Pancreas (tissue), 10 donors: Measurements from ENCODE around the gene AGAP3. TPM values are rescaled to one million over a fixed set of nuclear protein-coding genes. Genes with fewer than 3 reads are reported as not detected.

ENCODE experiments used
- ATAC-seq, 4 donors: fragments of 200-7000 bp; cut with Tn5 transposase; one replicate each; pipeline versions ENCODE4 v1.8.0 to v1.9.1; 2020; ENCODE audit warnings: mild to moderate bottlenecking in 4 of 4, moderate library complexity in 4 of 4
- DNase-seq, 6 donors: peaks; one replicate each; pipeline ENCODE4 v3.0.0-alpha.2; 2020
- FAIRE-seq: peaks from 2 replicates; lab custom pipeline; 2012; peaks lifted over from hg19 to GRCh38; lab: Jason Lieb, UNC
- H3K27ac ChIP-seq, 4 donors: fragments of 200-600 bp; sonication (generic); 1 replicate in 3 of 4; 2 replicates in 1 of 4; pipeline versions ENCODE4 v1.5.0 to v1.8.0; 2020
- H3K27me3 ChIP-seq, 4 donors: fragments of 200-600 bp; one replicate each; pipeline ENCODE4 v1.8.0; 2021
- H3K36me3 ChIP-seq, 3 donors: fragments of 200-600 bp; sonication (generic) in 1 of 3; one replicate each; pipeline versions ENCODE4 v1.5.0 to v1.8.0; 2020 to 2021
- H3K4me1 ChIP-seq, 3 donors: fragments of 200-600 bp; one replicate each; pipeline ENCODE4 v1.8.0; 2021
- H3K4me3 ChIP-seq, 4 donors: fragments of 200-600 bp; sonication (generic) in 2 of 4; one replicate each; pipeline versions ENCODE4 v1.5.0 to v1.8.0; 2020 to 2021
- H3K9me3 ChIP-seq, 4 donors: fragments of 200-600 bp; one replicate each; pipeline ENCODE4 v1.8.0; 2021
- CTCF ChIP-seq, 4 donors: fragments of 200-600 bp; sonication (generic) in 3 of 4; IDR thresholded peaks; one replicate each; pipeline versions ENCODE4 v1.5.0 to v1.8.0; 2021; ENCODE audit warnings: antibody characterized with exemption in 4 of 4
- WGBS, 2 donors: extraction: QIAGEN DNeasy Blood & Tissue Kit; methylation state at CpG; one replicate each; pipeline ENCODE4 v1.1.7; 2013; 5-methylcytosine and 5-hydroxymethylcytosine counted together
- intact Hi-C, 3 donors: fragments of 100-400 bp; cut with DNase I; formaldehyde crosslinking; loops; one replicate each; pipeline versions ENCODE4 v1.11.1 to v1.14.2; 2022
- polyA plus RNA-seq, 2 donors: library from polyadenylated mRNA; stranded (reverse); fragments of 200-250 nt; gene quantifications; one replicate each; pipeline ENCODE4 v1.2.3, GENCODE V29; 2013
- total RNA-seq, 6 donors: library from RNA; stranded (reverse); fragmentation: NEBNext Ultra II Directional in 4 of 6; extraction: Animal tissue kit (Norgen Biotek cat#: 25700) in 4 of 6; gene quantifications; one replicate each; pipeline versions ENCODE4 v1.2.1 to v1.2.4, GENCODE V29; 2021 to 2023
- donor health status: healthy with polysubstance abuse.
- donor health status: DM: no; HTN: no; CAD: no; lungs with moderate emphysema.
- donor health status: DM: no; HTN: no; CAD: no.
- donor health status: control.
- donor health status: control.
- donor health status: Bipolar disorder and iron deficiency.
- donor health status: DM: yes; HTN: yes; CAD: no.
- donor health status: DM: no; HTN: no; CAD: no.
- donor health status: DM: no; HTN: no; CAD: no.
- donor health status: DM: yes; HTN: yes; CAD: no.

The AGAP3 gene
- total and polyA plus RNA-seq, 8 donors, result 41.5 to 93.9 (median 58.4) TPM

GRCh38 chr7:151060416-151061212 is 25.7 kb upstream of the AGAP3 start:
- Histone ChIP-seq H3K36me3 (peaks cover 0 to 9% (median 5%) of the 10 kb centered on the region in 3 donors), H3K27ac (peak overlapping the region; percentile 42 to 98 (median 93)), H3K4me3 (peak overlapping the region; percentile 69 to 81 (median 78)), H3K27me3 (no peaks in the 10 kb centered on the region), H3K4me1 (peaks cover 24 to 40% (median 24%) of the 10 kb centered on the region in 3 donors), H3K9me3 (no peaks in the 10 kb centered on the region)
- no peak for TF ChIP-seq CTCF (IDR thresholded peaks at IDR 0.05)
- DNase-seq, result peak in 5 of 6 donors; percentile 63 to 86 (median 73)
- FAIRE-seq, result no peak
- intact Hi-C loops, result no loop called here
- WGBS, 2 donors, result 2 to 4% methylated on average over 19 to 21 of the region's 21 CpGs
- ATAC-seq, result peak in 1 of 4 donors; percentile 2

DNA sequence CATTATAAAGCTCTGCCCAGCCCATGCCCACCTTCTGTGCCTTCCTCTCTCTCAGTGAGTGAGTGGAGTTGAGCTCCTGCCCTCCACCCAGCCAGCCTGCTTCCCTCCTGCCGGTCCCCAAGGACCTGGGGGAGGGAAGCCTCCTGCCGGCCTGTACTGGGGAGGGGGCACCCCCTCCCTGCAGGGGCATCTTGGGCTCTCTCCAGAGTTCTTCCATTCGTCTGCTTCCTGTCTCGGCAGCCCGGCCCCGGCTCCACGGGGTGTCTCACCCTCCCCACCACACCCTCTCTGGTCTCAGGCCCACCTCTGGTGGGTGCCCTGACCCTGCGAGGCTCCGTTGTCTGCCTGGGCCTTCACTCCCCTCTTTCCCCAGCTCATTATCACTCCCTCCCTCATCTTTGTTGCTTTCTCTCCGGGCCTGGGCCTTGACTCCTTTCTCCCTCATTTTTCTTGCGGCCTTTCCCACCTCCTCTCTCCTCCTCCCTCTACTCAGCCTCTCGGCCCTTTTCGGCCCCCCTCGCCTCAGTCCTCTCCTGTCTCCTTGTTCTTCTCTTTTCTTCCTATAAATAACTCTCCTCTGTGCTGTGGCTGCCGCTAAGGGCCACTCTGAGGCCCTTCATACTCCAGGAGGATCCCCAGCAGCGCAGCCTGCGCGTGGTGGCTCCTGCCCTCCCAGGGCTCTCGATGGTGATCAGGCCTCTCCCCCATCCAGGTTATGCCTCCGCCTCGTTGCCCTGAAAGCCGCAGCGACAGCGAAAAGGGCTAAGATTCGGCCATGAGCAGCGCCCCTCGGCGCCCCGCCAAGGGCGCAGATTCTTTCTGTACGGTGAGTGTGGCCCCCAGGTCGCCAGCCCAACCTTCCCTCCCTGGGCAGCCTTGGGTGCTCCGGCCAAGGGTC is 24.8 kb upstream of the AGAP3 start:
- peak overlapping the region in 2 of 4 donors; percentile 45 to 81 for H3K4me3 ChIP-seq
- FAIRE-seq (no peak), DNase-seq (peak in 2 of 6 donors; percentile 68 to 82), ATAC-seq (no peak)
- intact Hi-C loops, result no loop called here
- 47% methylated on average over 33 of the region's 33 CpGs for WGBS, 2 donors
- H3K36me3 ChIP-seq, result peaks cover 0 to 13% (median 7%) of the 10 kb centered on the region in 3 donors
- peak overlapping the region in 2 of 4 donors; percentile 97 to 98 for H3K27ac ChIP-seq
- H3K4me1 ChIP-seq, result peaks cover 23 to 40% (median 24%) of the 10 kb centered on the region in 3 donors
- TF ChIP-seq CTCF (IDR thresholded peaks at IDR 0.05), result no peak
- H3K27me3 ChIP-seq, result no peaks in the 10 kb centered on the region
- no peaks in the 10 kb centered on the region for H3K9me3 ChIP-seq

GRCh38 chr7:151062111-151062398 is 24.2 kb upstream of the AGAP3 start:
- no peak for TF ChIP-seq CTCF (IDR thresholded peaks at IDR 0.05)
- DNase-seq, result peak in 1 of 6 donors; percentile 53
- intact Hi-C loops, result no loop called here
- H3K4me3 ChIP-seq, result peak overlapping the region in 2 of 4 donors; percentile 45 to 54
- ATAC-seq, result no peak
- peak overlapping the region in 2 of 4 donors; percentile 97 to 98 for H3K27ac ChIP-seq
- peaks cover 0 to 19% (median 7%) of the 10 kb centered on the region in 3 donors for H3K36me3 ChIP-seq
- H3K9me3 ChIP-seq, result no peaks in the 10 kb centered on the region
- WGBS, 2 donors, result 24 to 25% methylated on average over 11 of the region's 11 CpGs
- no peak for FAIRE-seq
- H3K27me3 ChIP-seq, result no peaks in the 10 kb centered on the region
- peaks cover 17 to 34% (median 19%) of the 10 kb centered on the region in 3 donors for H3K4me1 ChIP-seq

DNA sequence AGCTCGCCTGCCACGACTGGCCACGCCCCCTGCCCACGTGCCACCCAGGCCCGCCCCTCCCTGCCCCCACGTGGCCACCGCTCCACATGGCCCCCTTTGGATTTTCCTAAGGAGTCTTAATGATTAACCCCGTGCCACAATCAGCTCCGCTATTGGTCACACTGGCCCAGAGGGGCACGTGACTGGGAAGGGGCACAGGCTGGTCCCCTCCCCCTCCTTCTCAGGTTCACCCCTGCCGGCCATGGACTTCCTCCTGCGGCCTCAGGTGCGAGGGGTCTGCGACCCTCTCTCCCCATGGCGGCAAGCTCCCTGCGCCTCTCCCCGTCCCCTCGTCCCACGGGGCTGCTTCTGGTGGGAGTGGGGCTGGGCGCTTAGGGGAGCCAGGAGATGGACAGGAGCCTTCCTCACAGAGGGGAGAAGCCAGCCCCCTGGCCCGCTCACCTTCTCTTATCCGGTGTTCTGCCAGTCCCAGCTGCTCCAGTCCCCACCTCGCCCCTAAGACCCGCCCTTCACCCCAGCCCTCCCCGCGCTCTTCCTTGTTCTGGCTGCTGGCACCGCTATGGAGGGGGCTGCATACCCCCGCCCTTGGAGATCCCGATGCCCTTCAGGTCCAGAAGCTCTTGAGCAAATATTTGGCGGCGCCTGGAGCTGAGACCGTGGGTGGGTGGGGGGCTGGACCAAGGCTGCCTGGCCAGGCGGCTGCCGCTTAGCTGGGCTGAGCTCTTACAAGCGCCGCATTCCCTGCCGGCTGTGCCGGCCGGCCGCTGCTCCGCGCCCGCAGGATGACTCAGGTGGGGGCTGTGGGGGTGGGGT is 23.7 kb upstream of the AGAP3 start:
- peak; percentile 61 to 70 (median 68) for ATAC-seq
- Histone ChIP-seq H3K4me1 (peaks cover 14 to 32% (median 15%) of the 10 kb centered on the region in 3 donors), H3K27ac (peak overlapping the region; percentile 70 to 98 (median 88)), H3K9me3 (no peaks in the 10 kb centered on the region), H3K27me3 (no peaks in the 10 kb centered on the region), H3K4me3 (peak overlapping the region; percentile 15 to 54 (median 37)), H3K36me3 (peaks cover 2 to 25% (median 12%) of the 10 kb centered on the region in 3 donors)
- DNase-seq, result peak; percentile 93 to 97 (median 96)
- no peak for FAIRE-seq
- 8 to 9% methylated on average over 37 to 43 of the region's 43 CpGs for WGBS, 2 donors
- no peak for TF ChIP-seq CTCF (IDR thresholded peaks at IDR 0.05)
- intact Hi-C loops, result no loop called here
